Parietal lobe (tissue), 2 donors: ENCODE results near the gene WFDC1. TPM values are rescaled to one million over a fixed set of nuclear protein-coding genes. Genes with fewer than 3 reads are reported as not detected.

Experiments
- small RNA-seq: library from RNA; depleted of rRNA; stranded (forward); fragments of <200 nt; gene quantifications from one replicate; pipeline ENCODE3, GENCODE V24; 2014; ENCODE audit warnings: low replicate concordance
- total RNA-seq: library from RNA; depleted of rRNA; stranded (reverse); fragments of >200 nt; gene quantifications from one replicate; pipeline ENCODE4 v1.2.3, GENCODE V29; 2014

WFDC1 gene
- 0.31 TPM for total RNA-seq

GRCh38 chr16:84294531-84295142 is at the start of gene WFDC1:
WFDC1 (plus strand) TSS chr16:84294878; CDS start chr16:84294972, 94 bp downstream.

GRCh38 chr16:84368308-84368996 is 73.8 kb downstream of the WFDC1 start, which contains the start of gene ATP2C2:
ATP2C2 (plus strand) TSS chr16:84368538; CDS start chr16:84368616, 78 bp downstream.

Small RNA genes lying within 50 kb of the gene (small RNA-seq; reads per million reads assigned to genes)
- gene RNA5SP433, result not detected

Other genes starting within 250 kb of the WFDC1 start
- gene MBTPS1, start 177.9 kb upstream of the WFDC1 start, total RNA-seq, result 138 TPM
- 146 TPM for gene HSDL1, start 149.7 kb upstream of the WFDC1 start, total RNA-seq
- gene DNAAF1, start 149.6 kb upstream of the WFDC1 start, total RNA-seq, result 0.94 TPM
- gene TAF1C, start 107.8 kb upstream of the WFDC1 start, total RNA-seq, result 36.3 TPM
- gene ADAD2, start 103.7 kb upstream of the WFDC1 start, total RNA-seq, result not detected
- not detected for gene KCNG4, start 54.9 kb upstream of the WFDC1 start, total RNA-seq
- gene ATP2C2, start 73.7 kb downstream of the WFDC1 start, total RNA-seq, result 15.0 TPM
- gene MEAK7, start 209.8 kb downstream of the WFDC1 start, total RNA-seq, result 32.6 TPM